Uterus (tissue), 4 donors: ENCODE data around the gene CSF1. TPM values are rescaled to one million over a fixed set of nuclear protein-coding genes. Genes with fewer than 3 reads are reported as not detected.

Source experiments
- DNase-seq, 2 donors: peaks; one replicate each; pipeline ENCODE4 v3.0.0-alpha.2; 2019 to 2020
- H3K27ac ChIP-seq, 2 donors: fragments of 200-600 bp; sonication (generic); 1 replicate in 1 of 2; 2 replicates in 1 of 2; pipeline ENCODE4 v1.5.1; 2016 to 2018
- H3K27me3 ChIP-seq, 2 donors: fragments of 200-600 bp; sonication (generic); one replicate each; pipeline ENCODE4 v1.5.1; 2018 to 2019; ENCODE audit warnings: control low read depth in 1 of 2
- H3K36me3 ChIP-seq, 2 donors: fragments of 200-600 bp; sonication (generic); one replicate each; pipeline ENCODE4 v1.5.1; 2019; ENCODE audit warnings: control low read depth in 1 of 2
- H3K4me1 ChIP-seq, 2 donors: fragments of 200-600 bp; sonication (generic); one replicate each; pipeline ENCODE4 v1.5.1; 2018 to 2019; ENCODE audit warnings: control low read depth in 1 of 2
- H3K4me3 ChIP-seq, 2 donors: fragments of 200-600 bp; sonication (generic); 1 replicate in 1 of 2; 2 replicates in 1 of 2; pipeline ENCODE4 v1.5.1; 2018 to 2019; ENCODE audit warnings: mild to moderate bottlenecking in 1 of 2
- H3K9me3 ChIP-seq, 2 donors: fragments of 200-600 bp; sonication (generic); one replicate each; pipeline ENCODE4 v1.5.1; 2019; ENCODE audit warnings: control low read depth in 1 of 2
- POLR2A ChIP-seq, 2 donors: fragments of 450-650 bp; IDR thresholded peaks; one replicate each; pipeline ENCODE4 v1.6.1; 2016; ENCODE audit warnings: antibody characterized with exemption in 2 of 2, mild to moderate bottlenecking in 1 of 2, moderate library complexity in 1 of 2
- intact Hi-C: fragments of 100-400 bp; cut with DNase I; formaldehyde crosslinking; loops from one replicate; pipeline ENCODE4 v1.15.1; 2023; ENCODE audit warnings: low total_unique reads
- total RNA-seq, 4 donors: library from RNA; depleted of rRNA in 3 of 4; stranded (reverse); fragments of >200 nt in 3 of 4; gene quantifications; one replicate each; pipeline versions ENCODE4 v1.1.0 to v1.2.4, GENCODE V29; 2014 to 2023
- TF ChIP-seq, protein P1 (sequence below), 4 experiments: fragments of 200-600 bp in 2 of 4; fragments of 450-650 bp in 2 of 4; sonication (generic) in 2 of 4; IDR thresholded peaks; one replicate each; pipeline ENCODE4 v1.5.1; 2016 to 2019; ENCODE audit warnings: antibody characterized with exemption in 4 of 4, mild to moderate bottlenecking in 2 of 4, moderate library complexity in 1 of 4
- donor health status: DM: yes; HTN: yes; CAD: no.

CSF1 gene
- total RNA-seq, 4 donors from 2014 or later, result 19.8 to 48.2 (median 34.2) TPM

DNA sequence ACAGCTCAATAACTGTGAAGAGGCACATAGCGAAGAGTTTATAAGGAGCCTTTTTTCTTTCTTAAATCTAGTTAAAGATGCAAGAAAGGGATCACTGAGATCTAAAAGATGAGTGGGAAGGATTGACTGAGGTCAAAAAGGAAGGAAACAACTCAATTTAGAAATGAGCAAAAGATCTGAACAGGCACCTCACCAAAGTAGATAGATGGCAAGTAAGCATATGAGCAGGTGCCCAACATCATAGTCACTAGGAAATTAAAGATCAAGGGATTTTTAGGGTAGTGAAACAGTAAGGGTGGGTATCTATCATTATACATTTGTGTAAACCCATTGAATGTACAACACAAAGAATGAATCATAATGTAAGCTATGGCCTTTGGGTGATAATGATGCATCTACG lies 44.6 kb upstream of the CSF1 start:
- Histone ChIP-seq H3K27ac (no peak overlapping the region), H3K9me3 (no peaks in the 10 kb centered on the region), H3K27me3 (no peaks in the 10 kb centered on the region), H3K4me1 (no peaks in the 10 kb centered on the region), H3K36me3 (no peaks in the 10 kb centered on the region), H3K4me3 (no peak overlapping the region)
- TF ChIP-seq POLR2A (IDR thresholded peaks at IDR 0.05), result no peak
- TF ChIP-seq, protein P1, sequence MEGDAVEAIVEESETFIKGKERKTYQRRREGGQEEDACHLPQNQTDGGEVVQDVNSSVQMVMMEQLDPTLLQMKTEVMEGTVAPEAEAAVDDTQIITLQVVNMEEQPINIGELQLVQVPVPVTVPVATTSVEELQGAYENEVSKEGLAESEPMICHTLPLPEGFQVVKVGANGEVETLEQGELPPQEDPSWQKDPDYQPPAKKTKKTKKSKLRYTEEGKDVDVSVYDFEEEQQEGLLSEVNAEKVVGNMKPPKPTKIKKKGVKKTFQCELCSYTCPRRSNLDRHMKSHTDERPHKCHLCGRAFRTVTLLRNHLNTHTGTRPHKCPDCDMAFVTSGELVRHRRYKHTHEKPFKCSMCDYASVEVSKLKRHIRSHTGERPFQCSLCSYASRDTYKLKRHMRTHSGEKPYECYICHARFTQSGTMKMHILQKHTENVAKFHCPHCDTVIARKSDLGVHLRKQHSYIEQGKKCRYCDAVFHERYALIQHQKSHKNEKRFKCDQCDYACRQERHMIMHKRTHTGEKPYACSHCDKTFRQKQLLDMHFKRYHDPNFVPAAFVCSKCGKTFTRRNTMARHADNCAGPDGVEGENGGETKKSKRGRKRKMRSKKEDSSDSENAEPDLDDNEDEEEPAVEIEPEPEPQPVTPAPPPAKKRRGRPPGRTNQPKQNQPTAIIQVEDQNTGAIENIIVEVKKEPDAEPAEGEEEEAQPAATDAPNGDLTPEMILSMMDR (IDR thresholded peaks at IDR 0.05), result no peak
- intact Hi-C loops, result no loop called here
- no peak for DNase-seq

- peaks cover 4 to 8% of the 10 kb centered on the region in 2 donors for H3K4me1 ChIP-seq
- no peaks in the 10 kb centered on the region for H3K27me3 ChIP-seq
- peak overlapping the region in 1 of 2 donors; percentile 48 for H3K27ac ChIP-seq
- TF ChIP-seq POLR2A (IDR thresholded peaks at IDR 0.05), result no peak
- TF ChIP-seq, protein P1 (IDR thresholded peaks at IDR 0.05), result no peak
- H3K9me3 ChIP-seq, result no peaks in the 10 kb centered on the region
- DNase-seq, result no peak
- intact Hi-C loops, result no loop called here
- H3K36me3 ChIP-seq, result no peaks in the 10 kb centered on the region
- no peak overlapping the region for H3K4me3 ChIP-seq
These were observed 37.1 kb upstream of the CSF1 start for GRCh38 chr1:109873278-109874175.

DNA sequence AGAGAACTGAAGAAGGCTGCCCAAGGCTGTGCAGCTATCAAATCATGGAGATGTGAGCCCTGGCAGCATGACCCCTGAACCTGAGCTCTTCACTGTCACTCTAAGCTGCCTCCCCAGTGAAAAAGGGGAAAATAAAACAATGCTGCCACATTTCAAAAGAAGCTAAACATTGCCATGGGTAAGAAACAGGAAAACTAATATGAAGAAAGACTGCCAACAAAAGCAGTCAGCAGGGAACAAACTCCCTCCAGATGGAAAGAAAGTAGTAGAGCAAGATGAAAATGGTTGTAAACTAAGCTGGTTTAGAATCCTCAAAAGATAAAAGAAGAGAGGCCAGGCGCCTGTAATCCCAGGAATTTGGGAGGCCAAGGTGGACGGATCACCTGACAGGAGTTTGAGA lies 36.2 kb upstream of the CSF1 start:
- Histone ChIP-seq H3K9me3 (no peaks in the 10 kb centered on the region), H3K36me3 (no peaks in the 10 kb centered on the region), H3K4me1 (peaks cover 4 to 8% of the 10 kb centered on the region in 2 donors), H3K27ac (peak overlapping the region in 1 of 2 donors; percentile 48), H3K27me3 (no peaks in the 10 kb centered on the region), H3K4me3 (no peak overlapping the region)
- no peak for DNase-seq
- no peak for TF ChIP-seq POLR2A (IDR thresholded peaks at IDR 0.05)
- TF ChIP-seq, protein P1 (IDR thresholded peaks at IDR 0.05), result no peak
- intact Hi-C loops, result no loop called here

DNA sequence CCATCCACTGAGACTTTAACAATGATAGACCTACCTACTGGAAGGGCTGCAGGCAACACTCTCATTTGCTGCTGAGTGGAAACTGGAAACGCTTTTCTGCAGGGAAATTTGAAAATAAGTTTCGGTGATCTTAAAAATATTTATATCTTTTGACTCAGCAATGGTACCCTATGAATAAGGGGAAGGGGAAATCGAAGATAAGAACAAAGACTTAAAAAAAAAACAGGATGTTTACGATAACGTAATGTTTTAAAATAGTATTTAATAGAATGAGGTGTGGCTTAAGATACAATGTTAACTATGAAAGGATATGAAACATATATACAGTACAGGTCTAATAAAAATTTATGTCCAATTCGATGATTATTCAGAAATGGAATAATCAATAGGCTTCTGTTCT lies 34.8 kb upstream of the CSF1 start:
- Histone ChIP-seq H3K9me3 (no peaks in the 10 kb centered on the region), H3K27ac (peak overlapping the region in 1 of 2 donors; percentile 90), H3K4me3 (no peak overlapping the region), H3K4me1 (peaks cover 4 to 8% of the 10 kb centered on the region in 2 donors), H3K27me3 (no peaks in the 10 kb centered on the region), H3K36me3 (no peaks in the 10 kb centered on the region)
- no peak for DNase-seq
- intact Hi-C loops, result no loop called here
- TF ChIP-seq POLR2A (IDR thresholded peaks at IDR 0.05), result no peak
- TF ChIP-seq, protein P1 (IDR thresholded peaks at IDR 0.05), result no peak

DNA sequence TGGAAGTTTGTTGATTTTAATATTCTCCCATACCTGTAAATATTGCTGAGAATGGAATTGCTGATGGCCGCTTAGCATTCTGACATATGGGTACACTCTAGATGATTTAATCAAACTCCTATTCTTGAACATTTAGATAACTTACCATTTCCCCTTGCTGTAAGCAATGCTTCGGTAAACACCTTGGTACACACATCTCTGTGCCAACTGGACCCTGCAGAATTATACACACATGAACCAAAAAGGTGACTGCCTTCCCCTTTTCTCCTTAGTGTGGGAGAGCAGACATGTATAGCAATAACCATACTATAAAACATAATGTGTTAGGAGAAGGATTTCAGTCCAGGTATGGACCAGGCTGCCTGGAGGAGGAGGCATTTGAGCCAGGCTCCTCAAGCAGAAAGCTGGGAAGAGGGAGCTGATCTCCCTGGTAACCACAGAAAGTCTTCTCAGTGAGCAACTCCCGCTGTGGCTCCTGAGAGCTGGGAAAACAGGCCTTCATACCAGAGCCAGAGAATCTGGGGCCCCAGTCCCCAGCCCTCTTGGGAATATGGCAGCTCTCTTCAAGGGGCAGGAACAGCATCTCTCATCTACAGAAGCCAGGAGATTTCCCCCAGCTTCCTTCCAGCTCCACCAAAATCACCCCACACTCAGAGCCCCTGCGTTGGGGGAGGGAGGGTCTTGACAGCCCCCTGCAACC lies 33.9 kb upstream of the CSF1 start:
- intact Hi-C loops, result no loop called here
- Histone ChIP-seq H3K4me3 (no peak overlapping the region), H3K4me1 (peaks cover 8 to 10% of the 10 kb centered on the region in 2 donors), H3K27ac (peak overlapping the region; percentile 85 to 90), H3K36me3 (no peaks in the 10 kb centered on the region), H3K9me3 (no peaks in the 10 kb centered on the region), H3K27me3 (no peaks in the 10 kb centered on the region)
- TF ChIP-seq, protein P1 (IDR thresholded peaks at IDR 0.05), result no peak
- TF ChIP-seq POLR2A (IDR thresholded peaks at IDR 0.05), result no peak
- DNase-seq, result no peak
